GM12875 (cell line): ENCODE measurements around the gene ARPC2.

ENCODE experiments used
- H3K4me3 ChIP-seq: one replicate; pipeline ENCODE4 v1.5.1; 2011; ENCODE audit warnings: low read depth, low read length, control low read depth
- CTCF ChIP-seq: IDR thresholded peaks from 2 replicates; pipeline ENCODE4 v1.5.1; 2011; ENCODE audit warnings: low read depth, mild to moderate bottlenecking, control low read depth, inconsistent platforms, low read length, moderate library complexity, borderline replicate concordance; ENCODE audit not compliant: insufficient read depth

The ARPC2 gene

GRCh38 chr2:218217360-218218267 lies 625 bp downstream of the ARPC2 start:
- peak overlapping the region; percentile 70 for H3K4me3 ChIP-seq
- no peak for TF ChIP-seq CTCF

- H3K4me3 ChIP-seq = peak overlapping the region; percentile 70
- no peak for TF ChIP-seq CTCF
These were observed 1.5 kb downstream of the ARPC2 start for GRCh38 chr2:218218268-218219185.

GRCh38 chr2:218219934-218220333 lies 2.9 kb downstream of the ARPC2 start:
- H3K4me3 ChIP-seq = peak overlapping the region; percentile 70
- no peak for TF ChIP-seq CTCF

DNA sequence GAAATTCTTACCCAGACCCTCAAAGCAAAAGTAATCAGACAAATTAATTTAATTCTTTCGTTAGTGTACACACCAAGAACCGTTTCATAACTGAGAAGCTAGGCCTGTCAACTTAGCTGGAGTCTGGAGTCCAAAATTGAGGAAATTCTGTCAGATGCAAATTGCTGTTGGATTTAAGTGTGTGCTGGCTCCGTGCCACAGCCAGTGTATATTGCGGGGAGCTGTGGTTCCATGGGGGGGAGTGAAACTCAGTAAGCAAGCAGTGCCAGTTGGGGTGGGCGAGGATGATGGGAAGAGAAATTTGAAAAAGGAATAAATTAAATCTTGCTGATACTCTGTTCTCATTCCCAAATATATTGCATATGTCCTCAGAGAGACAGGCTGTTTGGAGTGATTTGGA lies 4.0 kb downstream of the ARPC2 start:
- no peak overlapping the region for H3K4me3 ChIP-seq

GRCh38 chr2:218223046-218223445 lies 6.1 kb downstream of the ARPC2 start:
- no peak for TF ChIP-seq CTCF
- H3K4me3 ChIP-seq = no peak overlapping the region

More for the DNA sequence above, 4.0 kb downstream of the ARPC2 start:
- no peak for TF ChIP-seq CTCF

GRCh38 chr2:218224186-218224585 lies 7.2 kb downstream of the ARPC2 start:
- no peak overlapping the region for H3K4me3 ChIP-seq
- TF ChIP-seq CTCF = no peak
